ENCODE measurements around the gene TRPM3.

DNA sequence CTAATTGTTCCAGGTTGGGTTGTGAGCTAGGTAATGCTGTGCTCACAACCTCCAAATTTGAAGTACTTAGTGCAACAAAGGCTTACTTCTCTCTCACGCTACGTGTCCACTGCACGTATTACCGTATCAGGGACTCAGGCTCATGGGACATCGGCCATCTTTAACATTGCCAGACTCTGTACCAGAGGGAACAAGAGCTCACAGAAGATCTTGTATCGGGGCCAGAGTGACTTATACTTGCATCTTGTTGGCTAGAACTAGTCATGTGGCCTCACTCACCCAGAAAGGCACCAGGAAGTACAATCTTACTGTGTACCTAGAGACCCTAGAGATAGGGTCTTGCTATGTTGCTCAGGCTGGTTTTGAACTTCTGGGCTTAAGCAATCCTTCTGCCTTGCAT is 625.9 kb downstream of the TRPM3 start:
- no peak for TF ChIP-seq SUZ12 (IDR thresholded peaks at IDR 0.05; ENCODE audit: extremely low read depth, insufficient read depth, insufficient read length)
- TF ChIP-seq YY1 (IDR thresholded peaks at IDR 0.05; ENCODE audit: insufficient read depth, insufficient read length), result no peak
- no peak for TF ChIP-seq ZNF274 (IDR thresholded peaks at IDR 0.05; ENCODE audit: low read depth, low read length)

Measured in NT2/D1 (cell line).